D721Med (cell line): ENCODE data around the gene ST3GAL5.

Experiments used
- DNase-seq: peaks from one replicate; pipeline ENCODE4 v3.0.0; 2011; ENCODE audit warnings: low spot score; ENCODE audit not compliant: insufficient read length
- FAIRE-seq: peaks from 2 replicates; lab custom pipeline; 2011; peaks lifted over from hg19 to GRCh38; lab: Jason Lieb, UNC
- CTCF ChIP-seq: IDR thresholded peaks from 2 replicates; pipeline ENCODE4 v1.5.1; 2012; ENCODE audit warnings: mild to moderate bottlenecking, control low read depth; ENCODE audit not compliant: insufficient read depth; ENCODE audit errors: missing control alignments

ST3GAL5 gene

GRCh38 chr2:85787981-85788340 is 100.8 kb downstream of the ST3GAL5 start:
- TF ChIP-seq CTCF = no peak
- FAIRE-seq (no peak), DNase-seq (no peak)

DNA sequence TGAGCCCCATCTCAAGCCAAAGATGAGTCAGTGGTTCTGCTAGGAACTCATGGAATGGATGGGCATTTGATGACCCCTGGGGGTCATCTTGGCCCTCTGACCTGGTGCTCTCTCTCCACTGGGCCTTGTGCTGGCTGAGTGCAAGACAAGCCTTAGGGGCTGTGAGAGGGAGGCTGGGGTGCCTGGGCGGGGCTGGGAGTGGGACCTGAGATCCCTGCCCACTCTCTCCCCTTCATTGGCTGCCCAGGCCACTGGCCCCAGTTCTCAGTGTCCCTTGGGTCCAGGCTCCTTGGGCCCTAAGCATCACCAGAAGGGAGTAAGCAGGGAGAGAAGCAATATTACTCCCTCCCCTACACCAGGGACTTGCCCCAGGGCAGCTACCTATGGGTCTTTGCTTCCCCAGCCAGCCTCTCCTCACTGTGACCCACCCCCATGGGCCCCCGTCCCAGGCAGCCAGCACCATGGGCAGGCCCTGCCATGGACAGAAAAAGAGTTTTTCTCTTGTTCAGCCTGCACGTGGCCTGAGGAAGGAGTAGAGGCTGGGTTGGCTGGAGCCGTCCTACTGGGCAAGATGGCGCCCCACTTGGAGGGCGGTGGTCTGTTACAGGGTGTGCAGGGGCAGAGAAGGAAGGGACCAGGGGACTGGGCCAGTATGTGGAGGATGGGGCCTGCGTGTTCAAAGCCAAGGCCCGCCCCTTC is 101.4 kb downstream of the ST3GAL5 start:
- FAIRE-seq (no peak), DNase-seq (no peak)
- TF ChIP-seq CTCF = no peak
